K562 (cell line): Measurements from ENCODE around the gene TBC1D5.

ENCODE experiments used
- EGR1 ChIP-seq: fragments of 450-650 bp; conservative IDR thresholded peaks from 2 replicates; pipeline ENCODE4 v1.6.1; 2017; ENCODE audit warnings: mild to moderate bottlenecking
- NCOA4 ChIP-seq: fragments of 450-650 bp; IDR thresholded peaks from 2 replicates; pipeline ENCODE4 v1.6.1; 2018; ENCODE audit warnings: mild to moderate bottlenecking; ENCODE audit not compliant: partially characterized antibody
- RBBP5 ChIP-seq: fragments of 200-600 bp; sonication (generic); IDR thresholded peaks from 2 replicates; pipeline ENCODE4 v1.6.1; 2012; ENCODE audit warnings: borderline replicate concordance, mild to moderate bottlenecking, low read length, control low read depth, inconsistent platforms; ENCODE audit not compliant: insufficient read depth, poor library complexity, severe bottlenecking
- ZKSCAN1 ChIP-seq: fragments of 150-350 bp; IDR thresholded peaks from 2 replicates; pipeline ENCODE4 v1.6.1; 2016; ENCODE audit warnings: low read depth, low read length
- ZNF398 ChIP-seq: fragments of 250-450 bp; sonication (Bioruptor Pico); IDR thresholded peaks from 2 replicates; pipeline ENCODE4 v1.8.0; 2021; ENCODE audit warnings: moderate library complexity, mild to moderate bottlenecking, inconsistent platforms

GRCh38 chr3:17501745-17502144, 240.7 kb downstream of the TBC1D5 start:
- TF ChIP-seq ZNF398: no peak
- no peak for TF ChIP-seq ZKSCAN1
- TF ChIP-seq NCOA4: no peak
- TF ChIP-seq EGR1: no peak
- no peak for TF ChIP-seq RBBP5
